Smooth muscle cell (in vitro differentiated cells): ENCODE measurements around the gene PRCC. TPM values are rescaled to one million over a fixed set of nuclear protein-coding genes. Genes with fewer than 3 reads are reported as not detected.

Source experiments
- DNase-seq: peaks from one replicate; lab custom pipeline; 2025; ENCODE audit not compliant: unreplicated experiment; lab: John Stamatoyannopoulos, UW
- H2AFZ ChIP-seq: fragments of 200-600 bp; sonication (generic); 2 replicates; pipeline ENCODE4 v1.6.0; 2016; ENCODE audit warnings: antibody characterized with exemption, low read depth, mild to moderate bottlenecking
- H3F3A ChIP-seq: fragments of 200-600 bp; sonication (generic); 2 replicates; pipeline ENCODE4 v1.6.0; 2017; ENCODE audit warnings: antibody characterized with exemption, low read depth
- H3K27ac ChIP-seq: fragments of 200-600 bp; sonication (generic); 2 replicates; pipeline ENCODE4 v1.5.1; 2016; ENCODE audit warnings: low read depth, mild to moderate bottlenecking
- H3K27me3 ChIP-seq: fragments of 200-600 bp; sonication (generic); 2 replicates; pipeline ENCODE4 v1.6.1; 2016; ENCODE audit warnings: low read depth, mild to moderate bottlenecking
- H3K36me3 ChIP-seq: fragments of 200-600 bp; sonication (generic); 2 replicates; pipeline ENCODE4 v1.5.1; 2016; ENCODE audit warnings: low read depth
- H3K4me1 ChIP-seq: fragments of 200-600 bp; sonication (generic); 2 replicates; pipeline ENCODE4 v1.5.1; 2016; ENCODE audit warnings: low read depth
- H3K4me2 ChIP-seq: fragments of 200-600 bp; sonication (generic); 2 replicates; pipeline ENCODE4 v1.6.0; 2016; ENCODE audit warnings: mild to moderate bottlenecking
- H3K4me3 ChIP-seq: fragments of 200-600 bp; sonication (generic); 2 replicates; pipeline ENCODE4 v1.5.1; 2016; ENCODE audit warnings: mild to moderate bottlenecking
- H3K79me2 ChIP-seq: fragments of 200-600 bp; sonication (generic); 2 replicates; pipeline ENCODE4 v1.6.0; 2016; ENCODE audit warnings: low read depth, mild to moderate bottlenecking
- H3K9ac ChIP-seq: fragments of 200-600 bp; sonication (generic); 2 replicates; pipeline ENCODE4 v1.6.0; 2016; ENCODE audit warnings: low read depth
- H3K9me3 ChIP-seq: fragments of 200-600 bp; sonication (generic); replicated peaks from 2 replicates; pipeline ENCODE4 v1.5.1; 2016; ENCODE audit warnings: low read depth
- H4K20me1 ChIP-seq: fragments of 200-600 bp; sonication (generic); 2 replicates; pipeline ENCODE4 v1.6.0; 2016; ENCODE audit warnings: low read depth
- CTCF ChIP-seq: fragments of 200-600 bp; sonication (generic); IDR thresholded peaks from 2 replicates; pipeline ENCODE4 v1.5.1; 2017; ENCODE audit warnings: borderline replicate concordance, mild to moderate bottlenecking, antibody characterized with exemption; ENCODE audit not compliant: insufficient read depth, poor library complexity, severe bottlenecking
- WGBS: methylation state at CpG from one replicate; pipeline ENCODE4 v1.1.7; 2016; ENCODE audit warnings: low lambda C conversion rate; 5-methylcytosine and 5-hydroxymethylcytosine counted together
- polyA plus RNA-seq: library from polyadenylated mRNA; unstranded; fragments of >200 nt; fragmentation: Nextera tagmentation; extraction: Ambion mirVana; gene quantifications from 2 replicates; pipeline ENCODE4 v1.2.1, GENCODE V29; 2016
- total RNA-seq: library from RNA; depleted of rRNA; stranded (reverse); fragments of >200 nt; gene quantifications from 2 replicates; pipeline ENCODE4 v1.2.3, GENCODE V29; 2014

The PRCC gene
- total and polyA plus RNA-seq, 2 experiments from 2014 or later = 37.7 to 68.7 TPM

DNA sequence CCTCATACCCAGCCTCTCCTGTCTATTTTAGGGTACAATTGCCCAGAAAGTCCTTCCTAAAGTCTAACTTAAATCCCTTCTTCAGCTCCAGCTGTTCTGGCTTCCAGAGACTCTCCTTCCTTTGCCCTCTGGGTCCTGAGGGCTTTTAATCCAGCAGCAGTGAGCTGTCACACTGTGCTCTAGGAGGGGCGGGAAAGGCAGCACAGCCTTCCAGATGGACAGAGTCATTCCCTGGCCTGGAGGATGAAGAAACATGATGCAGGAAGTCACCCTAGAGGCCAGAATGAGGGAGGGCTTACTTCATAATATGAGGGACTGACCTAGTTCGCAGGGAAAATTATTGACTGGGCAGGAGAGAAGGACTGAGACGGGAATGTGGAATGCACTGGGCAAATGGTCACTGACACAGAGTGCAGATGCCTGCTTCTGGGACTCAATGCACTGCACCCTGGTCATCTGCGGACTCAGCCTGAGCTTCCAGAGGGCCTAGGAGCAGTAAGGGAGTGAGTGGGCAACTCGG, 48.0 kb downstream of the PRCC start:
- Histone ChIP-seq H3K9me3 (no peaks in the 10 kb centered on the region), H3K27me3 (no peaks in the 10 kb centered on the region), H3F3A (peaks cover 28% of the 10 kb centered on the region), H3K4me3 (peak overlapping the region; percentile 15), H4K20me1 (peaks cover 4% of the 10 kb centered on the region), H3K4me2 (peak overlapping the region; percentile 81), H2AFZ (no peak overlapping the region), H3K36me3 (no peaks in the 10 kb centered on the region), H3K27ac (peak overlapping the region; percentile 94), H3K4me1 (peaks cover 25% of the 10 kb centered on the region), H3K9ac (peak overlapping the region; percentile 87), H3K79me2 (no peaks in the 10 kb centered on the region)
- DNase-seq = no peak
- TF ChIP-seq CTCF = peak; percentile 5
- 31% methylated on average over 5 of the region's 5 CpGs for WGBS

DNA sequence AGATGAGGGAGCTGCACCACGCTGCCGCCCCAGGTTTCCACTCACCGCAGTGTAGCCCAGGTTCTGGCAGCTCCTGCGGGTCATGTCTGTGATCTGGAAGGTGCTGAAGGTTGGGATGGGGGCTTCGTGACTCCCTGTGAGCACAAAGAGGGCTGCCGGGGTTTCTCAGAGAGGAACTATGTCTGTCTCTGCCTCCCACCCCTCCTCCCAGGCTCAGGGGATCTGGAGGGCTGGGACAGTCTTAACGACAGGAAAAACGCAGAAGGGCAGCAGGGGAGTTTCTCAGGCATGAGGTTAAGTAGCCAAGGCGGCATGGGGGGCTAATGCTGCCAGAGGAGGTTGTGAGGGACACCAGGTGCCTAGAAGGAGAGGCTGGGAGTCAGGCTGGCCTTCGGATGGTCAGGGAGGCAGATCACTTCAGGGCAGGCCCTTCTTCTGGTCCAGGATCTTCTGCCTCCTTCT, 48.7 kb downstream of the PRCC start:
- peak overlapping the region; percentile 81 for H3K4me2 ChIP-seq
- peaks cover 4% of the 10 kb centered on the region for H4K20me1 ChIP-seq
- no peaks in the 10 kb centered on the region for H3K9me3 ChIP-seq
- H3K36me3 ChIP-seq = no peaks in the 10 kb centered on the region
- no peaks in the 10 kb centered on the region for H3K27me3 ChIP-seq
- H3F3A ChIP-seq = peaks cover 30% of the 10 kb centered on the region
- H3K27ac ChIP-seq = peak overlapping the region; percentile 94
- no peak for DNase-seq
- H3K4me3 ChIP-seq = peak overlapping the region; percentile 15
- H3K79me2 ChIP-seq = no peaks in the 10 kb centered on the region
- H3K4me1 ChIP-seq = peaks cover 25% of the 10 kb centered on the region
- TF ChIP-seq CTCF = no peak
- H3K9ac ChIP-seq = peak overlapping the region; percentile 87
- 55% methylated on average over 10 of the region's 10 CpGs for WGBS
- no peak overlapping the region for H2AFZ ChIP-seq

DNA sequence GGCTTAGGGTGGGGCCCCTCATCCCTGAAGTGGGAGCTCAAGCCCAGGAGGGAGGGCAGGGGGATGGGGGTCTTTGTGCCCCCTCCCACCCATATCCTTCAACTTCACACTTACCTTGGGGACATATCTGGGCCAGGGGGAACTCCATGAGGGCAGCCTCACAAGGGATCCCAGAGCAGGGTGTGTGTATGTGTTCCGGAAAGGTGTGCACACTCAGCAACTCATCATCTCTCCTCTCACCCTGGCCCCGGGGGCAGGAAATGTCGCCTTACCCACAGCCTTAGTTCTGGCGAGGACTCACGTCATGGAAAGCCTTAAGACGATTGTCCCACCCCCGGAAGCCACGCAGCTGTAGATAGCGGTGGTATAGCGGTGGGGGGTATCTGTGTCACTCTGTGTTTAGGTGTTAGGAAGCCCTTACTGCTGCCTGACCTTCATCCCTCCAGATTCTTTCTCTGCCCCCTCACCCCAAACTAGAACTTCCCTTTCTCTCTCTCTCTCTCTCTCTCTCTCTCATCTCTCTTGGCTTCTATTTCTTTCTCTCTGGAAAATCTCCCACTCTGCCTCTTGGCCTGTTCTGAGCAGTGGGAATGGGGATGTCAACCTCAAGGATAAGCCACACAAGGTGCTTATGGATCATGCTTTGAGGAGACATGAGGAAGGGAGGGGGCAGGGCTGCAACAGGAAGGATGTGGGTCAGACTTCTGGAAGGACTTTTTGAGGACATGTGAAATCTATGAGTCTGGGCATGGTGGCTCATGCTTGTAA, 49.4 kb downstream of the PRCC start, which contains the start of gene SH2D2A:
Gene SH2D2A, minus strand, starts transcription at position 288 of the 768 bp plus-strand sequence. Its CDS starts 140 bp downstream, at position 148.
- Histone ChIP-seq H4K20me1 (peaks cover 4% of the 10 kb centered on the region), H3K27me3 (no peaks in the 10 kb centered on the region), H3K9me3 (no peaks in the 10 kb centered on the region), H3K4me1 (peaks cover 25% of the 10 kb centered on the region), H3K4me3 (peak within 1 kb of the TSS; percentile 15), H3K36me3 (no peaks in the 10 kb centered on the region), H3K9ac (peak within 1 kb of the TSS; percentile 87), H3F3A (peaks cover 32% of the 10 kb centered on the region), H2AFZ (no peak within 1 kb of the TSS), H3K79me2 (no peaks in the 10 kb centered on the region), H3K4me2 (peak within 1 kb of the TSS; percentile 81), H3K27ac (peak within 1 kb of the TSS; percentile 94)
- 24% methylated on average over 10 of the region's 10 CpGs for WGBS
- TF ChIP-seq CTCF = no peak
- DNase-seq = no peak

- Histone ChIP-seq H3K36me3 (no peaks in the 10 kb centered on the region), H3K9ac (peak overlapping the region; percentile 57), H3F3A (peaks cover 21% of the 10 kb centered on the region), H3K27me3 (no peaks in the 10 kb centered on the region), H3K27ac (peak overlapping the region; percentile 90), H2AFZ (no peak overlapping the region), H3K4me1 (no peaks in the 10 kb centered on the region), H4K20me1 (no peaks in the 10 kb centered on the region), H3K4me2 (peak overlapping the region; percentile 59), H3K9me3 (no peaks in the 10 kb centered on the region), H3K4me3 (no peak overlapping the region), H3K79me2 (no peaks in the 10 kb centered on the region)
- 17% methylated on average over 4 of the region's 4 CpGs for WGBS
- no peak for TF ChIP-seq CTCF
- no peak for DNase-seq
Measured at GRCh38 chr1:156821801-156822200, 54.5 kb downstream of the PRCC start.
